ENCODE measurements around the gene SUN3. TPM values are rescaled to one million over a fixed set of nuclear protein-coding genes. Genes with fewer than 3 reads are reported as not detected.

SUN3 gene
- total and polyA plus RNA-seq, 9 of the 15 experiments (the other 6 are each of a cell fraction or from before 2014, with no cell fraction given), result 0.04 to 0.06 TPM; not detected in 7

DNA sequence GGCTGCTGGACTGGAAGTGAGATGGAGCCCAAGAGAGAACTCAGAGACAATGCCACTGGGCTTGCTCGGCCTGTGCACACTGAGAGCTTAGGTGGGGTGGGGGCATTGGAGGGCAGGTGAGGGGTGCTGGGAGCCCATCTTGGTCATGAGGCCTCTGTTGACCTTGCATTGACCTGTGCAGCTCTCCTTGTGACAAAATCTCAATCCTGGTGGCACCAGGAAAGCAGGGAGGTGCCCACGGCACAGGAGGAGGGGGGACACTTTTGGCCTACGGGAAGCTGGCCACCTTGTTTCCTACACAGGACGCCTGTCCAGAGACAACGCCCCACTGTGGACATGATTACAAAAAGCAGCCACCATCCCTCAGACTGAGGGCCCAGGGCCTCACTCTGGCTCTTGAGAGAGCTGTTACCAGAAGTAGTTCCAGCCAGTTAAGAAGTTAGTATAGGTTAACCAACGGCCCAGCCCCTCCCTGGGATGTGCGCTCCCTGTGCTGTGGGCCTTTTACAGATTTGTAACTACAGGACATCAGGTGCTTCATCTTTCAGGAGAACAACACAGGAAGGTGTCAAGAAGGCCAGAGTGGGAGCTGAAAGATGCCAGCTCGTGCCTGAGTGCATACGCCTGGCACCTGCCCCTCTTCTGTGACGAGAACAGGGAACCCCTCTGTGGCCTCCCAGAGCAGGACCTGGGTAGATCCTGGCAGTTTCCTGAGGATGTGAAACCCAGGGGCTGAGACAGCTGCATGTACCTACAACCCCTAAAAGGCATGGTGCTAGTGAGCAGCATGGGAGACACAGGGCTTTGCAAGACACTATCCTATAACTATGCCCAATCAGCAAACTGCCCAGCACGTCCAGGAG, 91.0 kb downstream of the SUN3 start:
- ATAC-seq, result peak; percentile 59
- no peak overlapping the region for H3K9ac ChIP-seq (ENCODE audit: insufficient read depth in 1 of 2, low read depth in 2 of 2, low read length in 2 of 2)

More for the DNA sequence above, 91.0 kb downstream of the SUN3 start:
- in situ Hi-C loops (cut with MboI) (no loop called here), intact Hi-C loops (cut with micrococcal nuclease) (no loop called here)
- DNase-seq (ENCODE audit: extremely low read depth in 1 of 4, low spot score in 3 of 4) (no peak), FAIRE-seq (no peak)
- Histone ChIP-seq H2AFZ (ENCODE audit: low read depth, low read length) (no peak overlapping the region), H3K4me1 (replicated peaks in 1 of 2; ENCODE audit: control insufficient read depth in 2 of 2, insufficient read depth in 2 of 2, low read length in 2 of 2) (no peaks in the 10 kb centered on the region; a peak in 1 of 5 replicates), H3K27ac (ENCODE audit: extremely low read depth, low read depth, low read length) (no peak overlapping the region), H3K4me3 (no peak overlapping the region), H3K36me3 (ENCODE audit: control insufficient read depth, insufficient read depth, low read length) (no peaks in the 10 kb centered on the region), H3K27me3 (ENCODE audit: control insufficient read depth in 2 of 2, insufficient read depth in 2 of 2, low read length in 2 of 2) (peaks cover 6 to 36% of the 10 kb centered on the region in 2 experiments; a peak in 4 of 5 replicates), H3K79me2 (ENCODE audit: control insufficient read depth, insufficient read depth, low read length) (no peaks in the 10 kb centered on the region), H3K9me1 (ENCODE audit: control insufficient read depth, insufficient read depth, low read length) (no peaks in the 10 kb centered on the region), H4K20me1 (replicated peaks; ENCODE audit: control insufficient read depth, insufficient read depth, low read length) (no peaks in the 10 kb centered on the region; the same call in 1 of the 2 replicates), H3K4me2 (ENCODE audit: insufficient read depth, low read length) (no peak overlapping the region), H3K9me3 (replicated peaks; ENCODE audit: control insufficient read depth, insufficient read depth, low read depth, low read length) (no peaks in the 10 kb centered on the region)
- 2% methylated on average over 11 of the region's 11 CpGs for WGBS (ENCODE audit: insufficient coverage, low coverage, missing lambda C conversion rate)
- POLR2A ChIA-PET, result no interaction called here
- no TSS peak for BruUV-seq (replicated peaks)
- TF ChIP-seq, protein P1, sequence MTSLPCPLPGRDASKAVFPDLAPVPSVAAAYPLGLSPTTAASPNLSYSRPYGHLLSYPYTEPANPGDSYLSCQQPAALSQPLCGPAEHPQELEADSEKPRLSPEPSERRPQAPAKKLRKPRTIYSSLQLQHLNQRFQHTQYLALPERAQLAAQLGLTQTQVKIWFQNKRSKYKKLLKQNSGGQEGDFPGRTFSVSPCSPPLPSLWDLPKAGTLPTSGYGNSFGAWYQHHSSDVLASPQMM (CRISPR knock-in tag; IDR thresholded peaks at IDR 0.05), result no peak
- no peak for TF ChIP-seq SOX6 (IDR thresholded peaks at IDR 0.05)
- no peak for TF ChIP-seq POLR2G (IDR thresholded peaks at IDR 0.05; ENCODE audit: low read depth, low read length)
- TF ChIP-seq PHB2 (IDR thresholded peaks at IDR 0.05; ENCODE audit: low read depth), result no peak
- TF ChIP-seq MYC (IDR thresholded peaks at IDR 0.05; ENCODE audit: low read depth, low read length), result no peak
- no peak for TF ChIP-seq MYC (CRISPR knock-in tag; IDR thresholded peaks at IDR 0.05; ENCODE audit: borderline replicate concordance, low read depth)
- TF ChIP-seq ZNF766 (CRISPR knock-in tag; conservative IDR thresholded peaks at IDR 0.05), result no peak
- no peak for TF ChIP-seq ZNF24 (IDR thresholded peaks at IDR 0.05)
- TF ChIP-seq, protein P2, sequence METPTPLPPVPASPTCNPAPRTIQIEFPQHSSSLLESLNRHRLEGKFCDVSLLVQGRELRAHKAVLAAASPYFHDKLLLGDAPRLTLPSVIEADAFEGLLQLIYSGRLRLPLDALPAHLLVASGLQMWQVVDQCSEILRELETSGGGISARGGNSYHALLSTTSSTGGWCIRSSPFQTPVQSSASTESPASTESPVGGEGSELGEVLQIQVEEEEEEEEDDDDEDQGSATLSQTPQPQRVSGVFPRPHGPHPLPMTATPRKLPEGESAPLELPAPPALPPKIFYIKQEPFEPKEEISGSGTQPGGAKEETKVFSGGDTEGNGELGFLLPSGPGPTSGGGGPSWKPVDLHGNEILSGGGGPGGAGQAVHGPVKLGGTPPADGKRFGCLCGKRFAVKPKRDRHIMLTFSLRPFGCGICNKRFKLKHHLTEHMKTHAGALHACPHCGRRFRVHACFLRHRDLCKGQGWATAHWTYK (CRISPR knock-in tag; IDR thresholded peaks at IDR 0.05), result no peak
- TF ChIP-seq ZKSCAN8 (CRISPR knock-in tag; IDR thresholded peaks at IDR 0.05), result no peak
- TF ChIP-seq SREBF2 (CRISPR knock-in tag; IDR thresholded peaks at IDR 0.05), result no peak
- TF ChIP-seq, protein P3, sequence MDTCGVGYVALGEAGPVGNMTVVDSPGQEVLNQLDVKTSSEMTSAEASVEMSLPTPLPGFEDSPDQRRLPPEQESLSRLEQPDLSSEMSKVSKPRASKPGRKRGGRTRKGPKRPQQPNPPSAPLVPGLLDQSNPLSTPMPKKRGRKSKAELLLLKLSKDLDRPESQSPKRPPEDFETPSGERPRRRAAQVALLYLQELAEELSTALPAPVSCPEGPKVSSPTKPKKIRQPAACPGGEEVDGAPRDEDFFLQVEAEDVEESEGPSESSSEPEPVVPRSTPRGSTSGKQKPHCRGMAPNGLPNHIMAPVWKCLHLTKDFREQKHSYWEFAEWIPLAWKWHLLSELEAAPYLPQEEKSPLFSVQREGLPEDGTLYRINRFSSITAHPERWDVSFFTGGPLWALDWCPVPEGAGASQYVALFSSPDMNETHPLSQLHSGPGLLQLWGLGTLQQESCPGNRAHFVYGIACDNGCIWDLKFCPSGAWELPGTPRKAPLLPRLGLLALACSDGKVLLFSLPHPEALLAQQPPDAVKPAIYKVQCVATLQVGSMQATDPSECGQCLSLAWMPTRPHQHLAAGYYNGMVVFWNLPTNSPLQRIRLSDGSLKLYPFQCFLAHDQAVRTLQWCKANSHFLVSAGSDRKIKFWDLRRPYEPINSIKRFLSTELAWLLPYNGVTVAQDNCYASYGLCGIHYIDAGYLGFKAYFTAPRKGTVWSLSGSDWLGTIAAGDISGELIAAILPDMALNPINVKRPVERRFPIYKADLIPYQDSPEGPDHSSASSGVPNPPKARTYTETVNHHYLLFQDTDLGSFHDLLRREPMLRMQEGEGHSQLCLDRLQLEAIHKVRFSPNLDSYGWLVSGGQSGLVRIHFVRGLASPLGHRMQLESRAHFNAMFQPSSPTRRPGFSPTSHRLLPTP (IDR thresholded peaks at IDR 0.05; ENCODE audit: borderline replicate concordance, extremely low read depth, insufficient read length), result no peak
- no peak for TF ChIP-seq CBX5 (IDR thresholded peaks at IDR 0.05; ENCODE audit: borderline replicate concordance, low read depth)
- TF ChIP-seq ZFP36 (IDR thresholded peaks at IDR 0.05; ENCODE audit: low read depth, low read length, partially characterized antibody), result no peak
- CTCF ChIA-PET (ENCODE audit: low intra/inter-chr PET ratio), result no interaction called here
